Activated T-cell treated with anti-CD3 and anti-CD28 coated beads, Interleukin-2, amount 50 U/mL, for 24 hours (primary cell): ENCODE results near the gene VPS35L.

Experiments
- DNase-seq: peaks from one replicate; pipeline ENCODE4 v3.0.0-alpha.2; 2020
- H3K27ac Mint-ChIP-seq: 2 replicates; pipeline ENCODE4 v1.8.0; 2020; ENCODE audit warnings: mild to moderate bottlenecking, mixed read lengths
- H3K27me3 Mint-ChIP-seq: 2 replicates; pipeline ENCODE4 v1.8.0; 2020; ENCODE audit warnings: mixed read lengths
- H3K36me3 Mint-ChIP-seq: 2 replicates; pipeline ENCODE4 v1.8.0; 2020; ENCODE audit warnings: low read depth, mixed read lengths
- H3K4me1 Mint-ChIP-seq: 2 replicates; pipeline ENCODE4 v1.8.0; 2020; ENCODE audit warnings: low read depth, mixed read lengths
- H3K4me3 Mint-ChIP-seq: 2 replicates; pipeline ENCODE4 v1.8.0; 2020; ENCODE audit warnings: mild to moderate bottlenecking, moderate library complexity, mixed read lengths
- H3K9me3 Mint-ChIP-seq: 2 replicates; pipeline ENCODE4 v1.8.0; 2020; ENCODE audit warnings: mixed read lengths

The VPS35L gene

GRCh38 chr16:19555938-19556771 lies 652 bp downstream of the VPS35L start:
- H3K27ac Mint-ChIP-seq: peak overlapping the region; percentile 92
- peak overlapping the region; percentile 87 for H3K4me3 Mint-ChIP-seq
- H3K9me3 Mint-ChIP-seq: no peaks in the 10 kb centered on the region
- no peak for DNase-seq
- no peaks in the 10 kb centered on the region for H3K27me3 Mint-ChIP-seq
- peaks cover 37% of the 10 kb centered on the region for H3K36me3 Mint-ChIP-seq
- peaks cover 24% of the 10 kb centered on the region for H3K4me1 Mint-ChIP-seq

GRCh38 chr16:19559242-19559910 lies 3.9 kb downstream of the VPS35L start:
- Mint-ChIP-seq H3K27me3 (no peaks in the 10 kb centered on the region), H3K27ac (no peak overlapping the region), H3K4me3 (no peak overlapping the region), H3K36me3 (peaks cover 19% of the 10 kb centered on the region), H3K4me1 (peaks cover 15% of the 10 kb centered on the region), H3K9me3 (no peaks in the 10 kb centered on the region)
- peak; percentile 35 for DNase-seq

- H3K9me3 Mint-ChIP-seq: no peaks in the 10 kb centered on the region
- DNase-seq: no peak
- H3K4me3 Mint-ChIP-seq: no peak overlapping the region
- H3K27me3 Mint-ChIP-seq: no peaks in the 10 kb centered on the region
- H3K27ac Mint-ChIP-seq: no peak overlapping the region
- H3K36me3 Mint-ChIP-seq: peaks cover 22% of the 10 kb centered on the region
- H3K4me1 Mint-ChIP-seq: peaks cover 11% of the 10 kb centered on the region
Observed at GRCh38 chr16:19560078-19560477, 4.6 kb downstream of the VPS35L start.

GRCh38 chr16:19563377-19563776 lies 7.9 kb downstream of the VPS35L start:
- Mint-ChIP-seq H3K4me3 (no peak overlapping the region), H3K36me3 (peaks cover 43% of the 10 kb centered on the region), H3K9me3 (no peaks in the 10 kb centered on the region), H3K27ac (no peak overlapping the region), H3K27me3 (no peaks in the 10 kb centered on the region), H3K4me1 (no peaks in the 10 kb centered on the region)
- DNase-seq: no peak

GRCh38 chr16:19566362-19566761 lies 10.9 kb downstream of the VPS35L start:
- H3K9me3 Mint-ChIP-seq: no peaks in the 10 kb centered on the region
- H3K4me3 Mint-ChIP-seq: no peak overlapping the region
- peaks cover 63% of the 10 kb centered on the region for H3K36me3 Mint-ChIP-seq
- H3K27me3 Mint-ChIP-seq: no peaks in the 10 kb centered on the region
- no peak for DNase-seq
- no peak overlapping the region for H3K27ac Mint-ChIP-seq
- H3K4me1 Mint-ChIP-seq: no peaks in the 10 kb centered on the region

GRCh38 chr16:19567560-19567959 lies 12.1 kb downstream of the VPS35L start:
- Mint-ChIP-seq H3K27ac (no peak overlapping the region), H3K36me3 (peaks cover 74% of the 10 kb centered on the region), H3K4me1 (no peaks in the 10 kb centered on the region)

GRCh38 chr16:19573997-19574396 lies 18.5 kb downstream of the VPS35L start:
- DNase-seq: no peak
- no peaks in the 10 kb centered on the region for H3K4me1 Mint-ChIP-seq
- H3K27ac Mint-ChIP-seq: no peak overlapping the region
- no peaks in the 10 kb centered on the region for H3K27me3 Mint-ChIP-seq
- H3K36me3 Mint-ChIP-seq: peaks cover 83% of the 10 kb centered on the region
- no peak overlapping the region for H3K4me3 Mint-ChIP-seq
- no peaks in the 10 kb centered on the region for H3K9me3 Mint-ChIP-seq

More at GRCh38 chr16:19567560-19567959, 12.1 kb downstream of the VPS35L start:
- DNase-seq: no peak
- Mint-ChIP-seq H3K4me3 (no peak overlapping the region), H3K27me3 (no peaks in the 10 kb centered on the region), H3K9me3 (no peaks in the 10 kb centered on the region)

- H3K27ac Mint-ChIP-seq: no peak overlapping the region
- no peaks in the 10 kb centered on the region for H3K4me1 Mint-ChIP-seq
- H3K36me3 Mint-ChIP-seq: peaks cover 82% of the 10 kb centered on the region
- H3K9me3 Mint-ChIP-seq: no peaks in the 10 kb centered on the region
- DNase-seq: no peak
- H3K27me3 Mint-ChIP-seq: no peaks in the 10 kb centered on the region
- H3K4me3 Mint-ChIP-seq: no peak overlapping the region
Observed at GRCh38 chr16:19574615-19575014, 19.1 kb downstream of the VPS35L start.

- Mint-ChIP-seq H3K27ac (no peak overlapping the region), H3K4me3 (no peak overlapping the region), H3K9me3 (peaks cover 3% of the 10 kb centered on the region), H3K36me3 (peaks cover 93% of the 10 kb centered on the region), H3K4me1 (no peaks in the 10 kb centered on the region), H3K27me3 (no peaks in the 10 kb centered on the region)
- no peak for DNase-seq
Observed at GRCh38 chr16:19578378-19578971, 23.0 kb downstream of the VPS35L start.

GRCh38 chr16:19582050-19582831 lies 26.7 kb downstream of the VPS35L start:
- Mint-ChIP-seq H3K27me3 (no peaks in the 10 kb centered on the region), H3K9me3 (peaks cover 3% of the 10 kb centered on the region), H3K36me3 (peaks cover 95% of the 10 kb centered on the region), H3K4me3 (no peak overlapping the region), H3K27ac (no peak overlapping the region), H3K4me1 (peaks cover 11% of the 10 kb centered on the region)
- DNase-seq: no peak

- Mint-ChIP-seq H3K27ac (no peak overlapping the region), H3K36me3 (peaks cover 88% of the 10 kb centered on the region), H3K9me3 (peaks cover 3% of the 10 kb centered on the region), H3K4me3 (no peak overlapping the region), H3K27me3 (no peaks in the 10 kb centered on the region), H3K4me1 (peaks cover 16% of the 10 kb centered on the region)
- DNase-seq: no peak
Observed at GRCh38 chr16:19583665-19584300, 28.3 kb downstream of the VPS35L start.

GRCh38 chr16:19588661-19589060 lies 33.2 kb downstream of the VPS35L start:
- H3K27me3 Mint-ChIP-seq: no peaks in the 10 kb centered on the region
- H3K36me3 Mint-ChIP-seq: peaks cover 80% of the 10 kb centered on the region
- H3K4me3 Mint-ChIP-seq: no peak overlapping the region
- H3K9me3 Mint-ChIP-seq: no peaks in the 10 kb centered on the region
- H3K4me1 Mint-ChIP-seq: peaks cover 20% of the 10 kb centered on the region
- H3K27ac Mint-ChIP-seq: no peak overlapping the region
- no peak for DNase-seq

- no peaks in the 10 kb centered on the region for H3K9me3 Mint-ChIP-seq
- peaks cover 16% of the 10 kb centered on the region for H3K4me1 Mint-ChIP-seq
- DNase-seq: no peak
- H3K36me3 Mint-ChIP-seq: peaks cover 79% of the 10 kb centered on the region
- H3K27ac Mint-ChIP-seq: peak overlapping the region; percentile 33
- no peaks in the 10 kb centered on the region for H3K27me3 Mint-ChIP-seq
- no peak overlapping the region for H3K4me3 Mint-ChIP-seq
Observed at GRCh38 chr16:19589106-19589505, 33.6 kb downstream of the VPS35L start.

GRCh38 chr16:19589771-19590302 lies 34.3 kb downstream of the VPS35L start:
- Mint-ChIP-seq H3K27me3 (no peaks in the 10 kb centered on the region), H3K9me3 (no peaks in the 10 kb centered on the region), H3K36me3 (peaks cover 78% of the 10 kb centered on the region), H3K4me3 (no peak overlapping the region), H3K4me1 (peaks cover 12% of the 10 kb centered on the region), H3K27ac (no peak overlapping the region)
- DNase-seq: no peak
